WI38 (cell line): ENCODE measurements around the gene PTPRG.

Experiments used
- H3K4me3 ChIP-seq: 2 replicates; pipeline ENCODE4 v1.5.1; 2011; ENCODE audit warnings: low read depth, mild to moderate bottlenecking, control low read depth, low read length
- CTCF ChIP-seq: IDR thresholded peaks from 2 replicates; pipeline ENCODE4 v1.5.1; 2012; ENCODE audit warnings: low read depth, mild to moderate bottlenecking, control low read depth, low read length

Gene PTPRG

GRCh38 chr3:61597906-61598305 lies 36.5 kb downstream of the PTPRG start:
- no peak overlapping the region for H3K4me3 ChIP-seq
- no peak for TF ChIP-seq CTCF

GRCh38 chr3:61600195-61600594 lies 38.8 kb downstream of the PTPRG start:
- TF ChIP-seq CTCF: no peak

GRCh38 chr3:61601831-61602230 lies 40.5 kb downstream of the PTPRG start:
- no peak overlapping the region for H3K4me3 ChIP-seq
- TF ChIP-seq CTCF: no peak

More at GRCh38 chr3:61600195-61600594, 38.8 kb downstream of the PTPRG start:
- no peak overlapping the region for H3K4me3 ChIP-seq

- no peak for TF ChIP-seq CTCF
- no peak overlapping the region for H3K4me3 ChIP-seq
These were observed 41.1 kb downstream of the PTPRG start for GRCh38 chr3:61602466-61602865.

GRCh38 chr3:61605589-61606175 lies 44.3 kb downstream of the PTPRG start:
- no peak overlapping the region for H3K4me3 ChIP-seq
- no peak for TF ChIP-seq CTCF

GRCh38 chr3:61606196-61606595 lies 44.8 kb downstream of the PTPRG start:
- TF ChIP-seq CTCF: no peak

GRCh38 chr3:61608072-61608471 lies 46.7 kb downstream of the PTPRG start:
- no peak for TF ChIP-seq CTCF

More at GRCh38 chr3:61606196-61606595, 44.8 kb downstream of the PTPRG start:
- H3K4me3 ChIP-seq: no peak overlapping the region

More at GRCh38 chr3:61608072-61608471, 46.7 kb downstream of the PTPRG start:
- H3K4me3 ChIP-seq: no peak overlapping the region
